HEK293T (cell line): ENCODE measurements around the gene CDH13.

Source experiments
- CTCF ChIA-PET: fragments of 350-600 bp; formaldehyde crosslinking; extraction: SDS; loops from one replicate; lab custom pipeline; 2021; ENCODE audit warnings: antibody characterized with exemption, inconsistent platforms; lab: Yijun Ruan, JAX
- POLR2A ChIA-PET: fragments of 350-600 bp; formaldehyde crosslinking; extraction: SDS; loops from one replicate; lab custom pipeline; 2020; ENCODE audit warnings: antibody characterized with exemption, inconsistent platforms; lab: Yijun Ruan, JAX
- DNase-seq: peaks from one replicate; pipeline ENCODE4 v3.0.0; 2012; ENCODE audit warnings: mixed read lengths; ENCODE audit errors: extremely low spot score
- ARNT ChIP-seq: fragments of 450-650 bp; IDR thresholded peaks from 2 replicates; pipeline ENCODE4 v1.6.1; 2017; ENCODE audit warnings: mild to moderate bottlenecking
- BHLHE40 ChIP-seq: fragments of 450-650 bp; IDR thresholded peaks from 2 replicates; pipeline ENCODE4 v1.6.1; 2016; ENCODE audit warnings: mild to moderate bottlenecking, moderate library complexity, borderline replicate concordance
- CTBP1 ChIP-seq: fragments of 450-650 bp; IDR thresholded peaks from 2 replicates; pipeline ENCODE4 v1.6.1; 2016; ENCODE audit warnings: borderline replicate concordance
- ELF4 ChIP-seq: fragments of 450-650 bp; IDR thresholded peaks from 2 replicates; pipeline ENCODE4 v1.6.1; 2017; ENCODE audit warnings: antibody characterized with exemption
- FOXA1 ChIP-seq: fragments of 450-650 bp; IDR thresholded peaks from 2 replicates; pipeline ENCODE4 v1.6.1; 2016; ENCODE audit warnings: mild to moderate bottlenecking
- FOXK2 ChIP-seq: fragments of 450-650 bp; IDR thresholded peaks from 2 replicates; pipeline ENCODE4 v1.6.1; 2016; ENCODE audit warnings: mild to moderate bottlenecking
- FOXM1 ChIP-seq: fragments of 450-650 bp; IDR thresholded peaks from 2 replicates; pipeline ENCODE4 v1.6.1; 2017; ENCODE audit warnings: mild to moderate bottlenecking, borderline replicate concordance
- HDGF ChIP-seq: fragments of 450-650 bp; IDR thresholded peaks from 2 replicates; pipeline ENCODE4 v1.6.1; 2017; ENCODE audit warnings: antibody characterized with exemption, borderline replicate concordance
- L3MBTL2 ChIP-seq: fragments of 450-650 bp; conservative IDR thresholded peaks from 2 replicates; pipeline ENCODE4 v1.6.1; 2016; ENCODE audit warnings: mild to moderate bottlenecking
- LEF1 ChIP-seq: fragments of 450-650 bp; IDR thresholded peaks from 2 replicates; pipeline ENCODE4 v1.6.1; 2017; ENCODE audit warnings: mild to moderate bottlenecking, borderline replicate concordance
- NFRKB ChIP-seq: fragments of 450-650 bp; IDR thresholded peaks from 2 replicates; pipeline ENCODE4 v1.6.1; 2016; ENCODE audit warnings: mild to moderate bottlenecking, moderate library complexity
- PKNOX1 ChIP-seq: fragments of 450-650 bp; IDR thresholded peaks from 2 replicates; pipeline ENCODE4 v1.6.1; 2016
- SP1 ChIP-seq: fragments of 450-650 bp; IDR thresholded peaks from 2 replicates; pipeline ENCODE4 v1.6.1; 2017
- SUZ12 ChIP-seq: fragments of 450-650 bp; IDR thresholded peaks from 2 replicates; pipeline ENCODE4 v1.6.1; 2016; ENCODE audit warnings: mild to moderate bottlenecking
- TARDBP ChIP-seq: fragments of 450-650 bp; IDR thresholded peaks from 2 replicates; pipeline ENCODE4 v1.6.1; 2016
- ZNF384 ChIP-seq: fragments of 450-650 bp; IDR thresholded peaks from 2 replicates; pipeline ENCODE4 v1.6.1; 2016

CDH13 gene

GRCh38 chr16:83185902-83186301 lies 559.1 kb downstream of the CDH13 start:
- POLR2A ChIA-PET = no interaction called here
- TF ChIP-seq FOXM1 (no peak), FOXK2 (no peak), HDGF (no peak), NFRKB (no peak), FOXA1 (no peak), ELF4 (no peak), ZNF384 (no peak), CTBP1 (no peak), L3MBTL2 (no peak), LEF1 (no peak), SP1 (no peak), BHLHE40 (no peak), TARDBP (no peak), SUZ12 (no peak), ARNT (no peak)
- CTCF ChIA-PET = no interaction called here
- no peak for DNase-seq

GRCh38 chr16:83187405-83187804 lies 560.6 kb downstream of the CDH13 start:
- TF ChIP-seq TARDBP (no peak), FOXA1 (no peak), FOXK2 (no peak), SUZ12 (no peak), PKNOX1 (no peak), LEF1 (no peak), CTBP1 (no peak), SP1 (no peak), BHLHE40 (no peak), NFRKB (no peak)
- POLR2A ChIA-PET = no interaction called here
- CTCF ChIA-PET = no interaction called here
- DNase-seq = no peak

GRCh38 chr16:83196796-83197195 lies 570.0 kb downstream of the CDH13 start:
- CTCF ChIA-PET = no interaction called here
- DNase-seq = no peak
- POLR2A ChIA-PET = no interaction called here
- TF ChIP-seq SUZ12 (no peak), FOXK2 (no peak), SP1 (no peak), ELF4 (no peak), BHLHE40 (no peak), ARNT (no peak), ZNF384 (no peak), FOXM1 (no peak), NFRKB (no peak), CTBP1 (no peak), FOXA1 (no peak), LEF1 (no peak), HDGF (no peak), L3MBTL2 (no peak), TARDBP (no peak), PKNOX1 (no peak)

GRCh38 chr16:83197450-83197849 lies 570.7 kb downstream of the CDH13 start:
- CTCF ChIA-PET = no interaction called here
- POLR2A ChIA-PET = no interaction called here
- TF ChIP-seq ELF4 = no peak
- no peak for TF ChIP-seq HDGF
- TF ChIP-seq NFRKB = no peak
- TF ChIP-seq BHLHE40 = no peak
- TF ChIP-seq FOXA1 = no peak
- no peak for TF ChIP-seq FOXK2
- TF ChIP-seq SP1 = no peak
- no peak for TF ChIP-seq SUZ12
- no peak for TF ChIP-seq TARDBP
- TF ChIP-seq ZNF384 = no peak
- no peak for TF ChIP-seq LEF1
- TF ChIP-seq L3MBTL2 = no peak
- no peak for TF ChIP-seq ARNT
- TF ChIP-seq CTBP1 = no peak
- no peak for TF ChIP-seq FOXM1
- TF ChIP-seq PKNOX1 = no peak
- no peak for DNase-seq

- no peak for TF ChIP-seq NFRKB
- TF ChIP-seq SUZ12 = no peak
- TF ChIP-seq L3MBTL2 = no peak
- no peak for TF ChIP-seq ZNF384
- TF ChIP-seq TARDBP = no peak
- no peak for TF ChIP-seq FOXA1
- no peak for TF ChIP-seq FOXM1
- TF ChIP-seq ELF4 = no peak
- no peak for TF ChIP-seq BHLHE40
- TF ChIP-seq SP1 = no peak
- TF ChIP-seq CTBP1 = no peak
- TF ChIP-seq PKNOX1 = no peak
- POLR2A ChIA-PET = no interaction called here
- no peak for DNase-seq
- CTCF ChIA-PET = no interaction called here
Observed at GRCh38 chr16:83198977-83199376, 572.2 kb downstream of the CDH13 start.
